ENCODE measurements around the gene GM2A.

The GM2A gene

DNA sequence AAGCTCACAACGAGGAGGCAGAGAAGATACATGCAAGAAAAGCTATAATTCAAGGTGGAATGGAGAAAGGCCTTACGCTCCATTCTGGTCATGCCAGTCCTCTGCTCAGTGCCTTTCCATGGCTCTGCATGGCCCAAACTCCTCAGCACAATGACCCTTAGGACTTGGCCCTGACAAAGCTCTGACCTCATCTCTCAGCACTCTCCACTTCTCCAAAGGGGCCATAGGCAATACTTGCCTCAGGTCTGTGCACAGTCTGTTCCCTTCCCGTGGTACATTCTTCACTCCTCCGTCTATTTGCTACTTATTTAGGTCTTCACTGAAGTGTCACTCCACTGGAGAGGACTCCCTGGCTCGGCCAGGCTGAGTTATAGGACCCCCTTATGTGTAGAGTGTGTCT is 25.9 kb downstream of the GM2A start:
- no peak overlapping the region for H3K23ac ChIP-seq (ENCODE audit: low read length)
- no peak overlapping the region for H2AFZ ChIP-seq (ENCODE audit: insufficient read depth, low read length, poor library complexity)
- no peak overlapping the region for H2BK5ac ChIP-seq (ENCODE audit: low read depth, low read length, poor library complexity)
- H4K91ac ChIP-seq (ENCODE audit: low read depth, low read length): no peak overlapping the region
- no peaks in the 10 kb centered on the region for H3K27me3 ChIP-seq (ENCODE audit: insufficient read depth, low read length)
- H3K79me1 ChIP-seq (ENCODE audit: low read length): no peaks in the 10 kb centered on the region
- DNase-seq: peak; percentile 24 to 51
- H4K12ac ChIP-seq (ENCODE audit: low read depth, low read length): no peak overlapping the region
- H3K4me1 ChIP-seq (ENCODE audit: control insufficient read depth in 1 of 2, insufficient read depth in 2 of 2, low read length in 2 of 2): peaks cover 5 to 8% of the 10 kb centered on the region in 2 experiments
- no peak overlapping the region for H3K4me2 ChIP-seq (ENCODE audit: low read length)
- no peak overlapping the region for H3K4me3 ChIP-seq (ENCODE audit: low read depth, low read length)
- H3K18ac ChIP-seq (ENCODE audit: low read length): no peak overlapping the region
- no CpG with 5 or more reads among the region's 5 CpGs for WGBS (ENCODE audit: extremely low coverage, insufficient coverage, insufficient read length)
- no peak overlapping the region for H2BK120ac ChIP-seq (ENCODE audit: insufficient read depth, low read length, poor library complexity)
- H3K14ac ChIP-seq (ENCODE audit: low read length): no peak overlapping the region
- H3K4ac ChIP-seq (ENCODE audit: low read depth, low read length): no peak overlapping the region
- no peak overlapping the region for H2AK5ac ChIP-seq (ENCODE audit: low read length)
- no peaks in the 10 kb centered on the region for H3K79me2 ChIP-seq (ENCODE audit: control insufficient read depth, insufficient read depth, low read length, poor library complexity)
- H2BK12ac ChIP-seq (ENCODE audit: low read length): no peak overlapping the region
- no peak overlapping the region for H3K27ac ChIP-seq (ENCODE audit: low read depth, low read length)
- peaks cover 3% of the 10 kb centered on the region for H3K9me3 ChIP-seq (ENCODE audit: insufficient read depth, low read depth, low read length)
- no peak overlapping the region for H3K9ac ChIP-seq (ENCODE audit: low read length)
- H4K8ac ChIP-seq (ENCODE audit: low read depth, low read length): no peak overlapping the region
- no peaks in the 10 kb centered on the region for H3K36me3 ChIP-seq (ENCODE audit: control insufficient read depth in 1 of 2, insufficient read depth in 2 of 2, low read length in 2 of 2)

DNA sequence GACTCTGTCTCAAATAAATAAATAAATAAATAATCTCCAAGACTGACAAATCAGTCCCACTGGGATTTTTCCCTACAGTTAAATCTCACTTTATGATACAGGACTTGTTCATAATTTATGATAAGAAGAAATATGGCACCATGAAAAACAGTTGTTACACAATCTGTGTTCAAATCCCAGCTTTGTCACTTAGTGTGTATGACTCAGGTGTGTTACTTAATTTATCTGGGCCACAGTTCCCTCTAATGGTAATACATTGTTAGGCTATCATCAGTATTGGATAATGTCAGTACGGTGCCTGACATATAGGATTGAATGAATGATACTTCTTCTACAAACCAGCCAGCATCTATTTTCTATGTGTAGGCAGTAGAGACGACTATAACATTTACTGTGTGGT is 27.5 kb downstream of the GM2A start:
- no peak overlapping the region for H2BK12ac ChIP-seq (ENCODE audit: low read length)
- no peak overlapping the region for H3K27ac ChIP-seq (ENCODE audit: low read depth, low read length)
- WGBS (ENCODE audit: extremely low coverage, insufficient coverage, insufficient read length): no CpG with 5 or more reads among the region's 2 CpGs
- no peak overlapping the region for H3K18ac ChIP-seq (ENCODE audit: low read length)
- no peaks in the 10 kb centered on the region for H3K36me3 ChIP-seq (ENCODE audit: control insufficient read depth in 1 of 2, insufficient read depth in 2 of 2, low read length in 2 of 2)
- no peak overlapping the region for H4K8ac ChIP-seq (ENCODE audit: low read depth, low read length)
- H3K14ac ChIP-seq (ENCODE audit: low read length): no peak overlapping the region
- H3K79me1 ChIP-seq (ENCODE audit: low read length): no peaks in the 10 kb centered on the region
- no peak overlapping the region for H4K12ac ChIP-seq (ENCODE audit: low read depth, low read length)
- H2AK5ac ChIP-seq (ENCODE audit: low read length): no peak overlapping the region
- H4K91ac ChIP-seq (ENCODE audit: low read depth, low read length): no peak overlapping the region
- H3K23ac ChIP-seq (ENCODE audit: low read length): no peak overlapping the region
- DNase-seq: peak; percentile 34 to 85
- H2AFZ ChIP-seq (ENCODE audit: insufficient read depth, low read length, poor library complexity): no peak overlapping the region
- no peak overlapping the region for H2BK120ac ChIP-seq (ENCODE audit: insufficient read depth, low read length, poor library complexity)
- H2BK5ac ChIP-seq (ENCODE audit: low read depth, low read length, poor library complexity): no peak overlapping the region
- H3K9me3 ChIP-seq (ENCODE audit: insufficient read depth, low read depth, low read length): peaks cover 3% of the 10 kb centered on the region
- H3K79me2 ChIP-seq (ENCODE audit: control insufficient read depth, insufficient read depth, low read length, poor library complexity): no peaks in the 10 kb centered on the region
- no peak overlapping the region for H3K4me3 ChIP-seq (ENCODE audit: low read depth, low read length)
- H3K27me3 ChIP-seq (ENCODE audit: insufficient read depth, low read length): no peaks in the 10 kb centered on the region
- H3K9ac ChIP-seq (ENCODE audit: low read length): no peak overlapping the region
- no peak overlapping the region for H3K4me2 ChIP-seq (ENCODE audit: low read length)
- H3K4me1 ChIP-seq (ENCODE audit: control insufficient read depth in 1 of 2, insufficient read depth in 2 of 2, low read length in 2 of 2): peaks cover 0 to 7% of the 10 kb centered on the region in 2 experiments
- no peak overlapping the region for H3K4ac ChIP-seq (ENCODE audit: low read depth, low read length)

DNA sequence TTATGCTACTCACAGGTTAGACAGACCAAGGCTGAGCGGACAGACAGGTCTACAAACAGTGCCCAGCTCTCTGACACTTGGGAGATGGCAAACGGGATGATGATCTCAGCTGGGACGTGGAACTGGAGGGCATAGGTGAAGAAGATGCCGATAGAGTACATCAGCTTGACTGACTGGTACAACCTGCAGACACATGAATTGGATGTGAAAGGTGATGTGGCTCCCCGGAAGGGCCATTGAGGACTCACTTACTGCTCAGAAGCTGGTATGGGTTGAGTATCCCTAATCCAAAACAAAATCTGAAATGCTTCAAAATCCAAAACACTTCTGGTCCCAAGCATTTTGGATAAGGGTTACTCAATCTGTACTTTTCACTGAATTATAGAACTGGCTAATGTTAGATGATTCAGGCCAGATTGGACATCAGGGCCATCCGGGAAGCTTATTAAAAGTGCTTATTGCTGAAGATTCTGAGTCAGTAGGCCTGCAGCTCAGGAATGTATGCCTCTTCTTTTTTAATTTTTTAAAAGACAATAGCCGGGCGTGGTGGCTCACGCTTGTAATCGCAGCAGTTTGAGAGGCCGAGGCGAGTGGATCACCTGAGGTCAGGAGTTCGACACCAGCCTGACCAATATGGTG is 28.1 kb downstream of the GM2A start:
- peak; percentile 93 to 97 for DNase-seq
- peak overlapping the region; percentile 7 for H2AK5ac ChIP-seq (ENCODE audit: low read length)
- no peak overlapping the region for H3K27ac ChIP-seq (ENCODE audit: low read depth, low read length)
- H3K4me2 ChIP-seq (ENCODE audit: low read length): no peak overlapping the region
- no peak overlapping the region for H2BK12ac ChIP-seq (ENCODE audit: low read length)
- no peak overlapping the region for H3K14ac ChIP-seq (ENCODE audit: low read length)
- no peak overlapping the region for H3K23ac ChIP-seq (ENCODE audit: low read length)
- H2BK5ac ChIP-seq (ENCODE audit: low read depth, low read length, poor library complexity): no peak overlapping the region
- H3K9ac ChIP-seq (ENCODE audit: low read length): no peak overlapping the region
- H3K79me2 ChIP-seq (ENCODE audit: control insufficient read depth, insufficient read depth, low read length, poor library complexity): no peaks in the 10 kb centered on the region
- H3K79me1 ChIP-seq (ENCODE audit: low read length): no peaks in the 10 kb centered on the region
- no CpG with 5 or more reads among the region's 13 CpGs for WGBS (ENCODE audit: extremely low coverage, insufficient coverage, insufficient read length)
- H3K27me3 ChIP-seq (ENCODE audit: insufficient read depth, low read length): no peaks in the 10 kb centered on the region
- no peak overlapping the region for H4K91ac ChIP-seq (ENCODE audit: low read depth, low read length)
- no peaks in the 10 kb centered on the region for H3K36me3 ChIP-seq (ENCODE audit: control insufficient read depth in 1 of 2, insufficient read depth in 2 of 2, low read length in 2 of 2)
- H2BK120ac ChIP-seq (ENCODE audit: insufficient read depth, low read length, poor library complexity): no peak overlapping the region
- peaks cover 3% of the 10 kb centered on the region for H3K9me3 ChIP-seq (ENCODE audit: insufficient read depth, low read depth, low read length)
- H3K4me1 ChIP-seq (ENCODE audit: control insufficient read depth in 1 of 2, insufficient read depth in 2 of 2, low read length in 2 of 2): peaks cover 0 to 9% of the 10 kb centered on the region in 2 experiments
- no peak overlapping the region for H4K8ac ChIP-seq (ENCODE audit: low read depth, low read length)
- H4K12ac ChIP-seq (ENCODE audit: low read depth, low read length): no peak overlapping the region
- H3K4me3 ChIP-seq (ENCODE audit: low read depth, low read length): no peak overlapping the region
- no peak overlapping the region for H3K18ac ChIP-seq (ENCODE audit: low read length)
- H3K4ac ChIP-seq (ENCODE audit: low read depth, low read length): no peak overlapping the region
- no peak overlapping the region for H2AFZ ChIP-seq (ENCODE audit: insufficient read depth, low read length, poor library complexity)

DNA sequence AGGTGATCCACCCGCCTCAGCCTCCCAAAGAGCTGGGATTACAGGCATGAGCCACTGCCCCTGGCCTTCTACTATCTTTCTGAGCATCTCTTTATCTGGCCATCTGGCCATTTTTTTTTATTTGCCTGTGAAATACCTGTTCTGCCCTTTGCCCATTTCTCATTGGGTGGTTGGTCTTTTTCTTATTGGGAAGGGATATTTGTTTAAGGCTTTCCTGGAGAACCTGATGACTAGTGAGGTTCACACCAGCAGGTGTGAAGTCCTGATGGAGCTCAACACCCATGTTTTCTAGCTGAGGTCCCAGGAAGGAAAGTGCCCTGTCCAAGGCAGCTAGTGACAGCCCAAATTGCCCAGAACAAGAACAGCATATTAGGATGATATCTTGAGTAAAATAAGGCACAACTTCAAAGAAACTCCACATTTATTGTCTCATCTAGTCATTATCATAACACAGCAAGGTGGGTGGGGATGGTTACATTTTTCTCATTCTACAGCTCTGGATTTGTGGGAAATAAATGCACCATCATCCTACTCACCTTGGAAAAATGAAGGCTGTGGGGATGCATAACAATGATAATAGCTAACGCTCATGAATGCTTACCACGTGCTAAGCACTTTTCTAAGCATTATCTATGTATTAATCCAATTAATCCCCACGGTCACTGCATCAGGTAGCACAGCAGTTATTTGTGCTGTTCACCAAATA is 30.3 kb downstream of the GM2A start:
- Histone ChIP-seq H3K36me3 (ENCODE audit: control insufficient read depth in 1 of 2, insufficient read depth in 2 of 2, low read length in 2 of 2) (no peaks in the 10 kb centered on the region), H3K23ac (ENCODE audit: low read length) (no peak overlapping the region), H4K8ac (ENCODE audit: low read depth, low read length) (no peak overlapping the region), H3K4me2 (ENCODE audit: low read length) (no peak overlapping the region), H3K4me3 (ENCODE audit: low read depth, low read length) (peak overlapping the region; percentile 25), H3K27me3 (ENCODE audit: insufficient read depth, low read length) (no peaks in the 10 kb centered on the region), H2AFZ (ENCODE audit: insufficient read depth, low read length, poor library complexity) (no peak overlapping the region), H2BK12ac (ENCODE audit: low read length) (no peak overlapping the region), H2BK5ac (ENCODE audit: low read depth, low read length, poor library complexity) (no peak overlapping the region), H3K9ac (ENCODE audit: low read length) (no peak overlapping the region), H3K4me1 (ENCODE audit: control insufficient read depth in 1 of 2, insufficient read depth in 2 of 2, low read length in 2 of 2) (peaks cover 0 to 9% of the 10 kb centered on the region in 2 experiments), H3K27ac (ENCODE audit: low read depth, low read length) (no peak overlapping the region), H4K12ac (ENCODE audit: low read depth, low read length) (no peak overlapping the region), H3K14ac (ENCODE audit: low read length) (no peak overlapping the region), H4K91ac (ENCODE audit: low read depth, low read length) (no peak overlapping the region), H2BK120ac (ENCODE audit: insufficient read depth, low read length, poor library complexity) (no peak overlapping the region), H3K79me1 (ENCODE audit: low read length) (no peaks in the 10 kb centered on the region), H3K9me3 (ENCODE audit: insufficient read depth, low read depth, low read length) (peaks cover 3% of the 10 kb centered on the region), H2AK5ac (ENCODE audit: low read length) (no peak overlapping the region), H3K18ac (ENCODE audit: low read length) (no peak overlapping the region), H3K79me2 (ENCODE audit: control insufficient read depth, insufficient read depth, low read length, poor library complexity) (no peaks in the 10 kb centered on the region), H3K4ac (ENCODE audit: low read depth, low read length) (no peak overlapping the region)
- DNase-seq: peak; percentile 67 to 94
- no CpG with 5 or more reads among the region's 4 CpGs for WGBS (ENCODE audit: extremely low coverage, insufficient coverage, insufficient read length)

Measured in trophoblast cell (in vitro differentiated cells and primary cell).